Right ventricle myocardium inferior (tissue), 1 donor: ENCODE measurements around the gene HMX1. TPM values are rescaled to one million over a fixed set of nuclear protein-coding genes. Genes with fewer than 3 reads are reported as not detected.

Experiments
- ATAC-seq: fragments of 200-7000 bp; cut with Tn5 transposase; one replicate; pipeline ENCODE4 v1.9.1; 2020; ENCODE audit warnings: mild to moderate bottlenecking, moderate library complexity
- DNase-seq: peaks from one replicate; pipeline ENCODE4 v3.0.0; 2021; ENCODE audit errors: missing footprints
- intact Hi-C: fragments of 100-400 bp; cut with DNase I; formaldehyde crosslinking; loops from one replicate; pipeline ENCODE4 v1.11.0; 2022
- total RNA-seq: library from RNA; stranded (reverse); fragmentation: NEBNext Ultra II Directional; extraction: Animal tissue kit (Norgen Biotek cat#: 25700); gene quantifications from one replicate; pipeline ENCODE4 v1.2.1, GENCODE V29; 2021
- donor health status: DM: no; HTN: yes; CAD: no; lungs with severe emphysema.

The HMX1 gene
- total RNA-seq, 1 donor from 2014 or later = not detected

DNA sequence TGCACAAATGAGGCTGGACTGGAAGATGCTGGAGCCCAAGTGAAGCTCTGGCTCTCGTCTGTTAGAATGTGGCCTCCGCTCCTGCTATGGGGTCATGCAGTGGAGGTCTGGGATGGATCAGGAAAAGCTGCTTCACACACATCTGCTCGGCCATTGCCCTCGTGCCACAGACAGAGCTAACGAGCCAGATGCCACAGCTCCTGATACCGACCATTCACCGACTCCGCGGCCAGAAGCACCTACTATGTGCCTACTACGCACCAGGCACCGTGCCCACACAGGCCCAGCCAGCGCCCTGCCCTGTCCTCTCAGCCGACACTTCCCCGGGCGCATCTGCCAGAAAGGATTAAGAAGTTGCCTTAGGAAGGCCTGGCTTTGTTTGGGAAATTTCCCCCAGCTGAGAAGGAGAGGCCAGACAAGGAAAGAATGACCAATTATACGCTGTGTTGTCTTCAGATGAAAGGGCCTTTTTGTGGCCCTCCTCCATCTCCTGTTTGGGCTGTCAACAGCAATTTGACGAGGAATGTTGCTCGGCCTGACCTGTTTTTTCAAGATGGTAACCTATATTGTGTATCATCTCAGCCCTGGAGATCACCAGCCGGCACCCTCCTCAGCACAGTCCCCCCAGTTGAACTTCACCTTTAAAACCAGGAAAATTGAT lies 34.3 kb downstream of the HMX1 start:
- ATAC-seq = no peak
- intact Hi-C loops = no loop called here
- no peak for DNase-seq

DNA sequence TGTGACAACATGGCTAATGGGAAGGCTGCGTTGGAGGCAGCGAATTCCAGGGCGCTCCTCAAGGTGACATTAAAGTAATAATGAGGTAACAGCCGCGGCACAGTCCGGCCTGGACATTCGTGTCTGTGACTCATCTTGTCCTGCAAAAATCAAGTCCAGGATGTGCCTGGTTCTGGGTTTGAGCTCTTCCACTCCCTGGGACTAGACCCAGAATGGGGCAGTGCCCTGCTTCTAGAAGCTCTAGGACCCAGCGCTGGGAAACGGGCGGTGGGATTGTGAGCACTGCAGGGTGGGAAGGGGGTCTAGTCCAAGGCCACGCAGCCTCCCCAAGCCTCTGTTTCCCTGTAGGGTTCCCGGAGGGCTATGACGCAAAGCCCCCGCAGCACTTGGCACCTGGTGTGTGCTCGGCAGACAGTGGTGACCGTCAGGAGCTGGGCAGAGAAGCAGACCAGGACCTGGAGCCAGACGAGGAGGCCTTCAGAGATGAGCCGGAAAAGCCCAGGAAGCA lies 34.9 kb downstream of the HMX1 start:
- ATAC-seq = no peak
- no peak for DNase-seq
- intact Hi-C loops = no loop called here

DNA sequence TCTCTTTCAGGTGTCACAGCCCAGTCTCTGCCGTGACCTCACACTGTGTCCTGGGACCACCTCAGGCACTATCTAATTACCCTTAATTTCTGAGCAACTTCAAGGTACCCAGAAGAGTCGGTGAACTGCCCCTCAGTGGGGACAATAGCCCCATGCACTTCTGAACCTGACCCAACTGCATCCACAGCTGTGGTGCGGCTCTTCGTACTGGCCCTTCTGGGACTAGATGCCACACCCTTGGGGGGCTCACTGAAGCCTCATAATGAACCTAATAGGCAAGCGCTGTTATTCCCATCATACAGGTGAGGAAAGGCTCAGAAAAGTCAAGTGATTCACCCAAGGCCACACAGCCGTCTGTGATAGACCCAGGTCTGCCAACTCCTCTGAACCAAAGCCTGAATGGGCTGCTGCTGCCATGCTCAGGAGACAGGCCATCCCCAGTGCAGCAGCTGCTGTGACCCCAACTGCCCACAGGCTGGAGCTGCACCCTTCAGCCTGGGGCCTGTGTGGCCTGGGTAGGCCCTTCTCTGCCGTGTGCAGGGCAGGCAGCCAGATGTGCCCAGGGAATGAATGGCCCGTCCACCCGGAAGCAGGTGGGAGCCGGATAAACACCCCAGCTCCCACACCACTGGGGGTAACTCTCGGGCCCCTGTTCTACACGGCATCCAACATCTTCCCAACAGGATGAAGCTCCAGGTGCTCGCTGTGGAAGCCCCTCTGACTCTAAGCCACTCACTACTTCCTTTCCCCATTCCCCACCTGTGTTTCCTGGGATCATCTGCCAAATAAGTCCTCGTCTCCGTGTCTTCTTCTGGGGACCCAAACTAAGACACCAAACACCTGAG lies 35.9 kb downstream of the HMX1 start:
- ATAC-seq (no peak), DNase-seq (no peak)
- intact Hi-C loops = no loop called here

DNA sequence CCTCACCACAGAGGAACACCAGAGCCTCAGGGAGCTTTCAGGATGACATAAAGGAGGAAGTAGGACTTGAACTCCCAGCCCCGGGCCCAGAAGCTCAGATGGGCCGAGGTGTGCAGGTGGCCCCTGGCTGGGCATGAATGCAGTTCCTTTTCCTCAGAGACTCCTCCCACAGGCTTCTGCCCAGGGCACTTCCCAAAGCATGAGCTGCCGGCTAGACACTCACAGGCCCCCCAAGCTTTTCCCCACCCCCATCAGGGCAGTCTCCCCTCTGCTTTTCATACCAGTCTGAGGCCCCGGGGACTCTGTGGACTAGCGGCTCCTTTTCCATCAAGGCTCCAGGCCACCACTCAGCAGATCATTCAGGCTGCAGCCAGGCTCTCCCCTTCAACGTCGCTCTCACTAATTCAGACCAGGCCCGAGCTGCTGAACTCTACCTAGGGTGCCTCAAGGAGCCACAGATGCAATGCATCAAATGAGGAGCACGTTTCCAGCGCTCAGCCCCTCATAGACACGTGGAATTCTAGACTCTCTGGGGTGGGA lies 36.9 kb downstream of the HMX1 start:
- DNase-seq (no peak), ATAC-seq (no peak)
- intact Hi-C loops = no loop called here

DNA sequence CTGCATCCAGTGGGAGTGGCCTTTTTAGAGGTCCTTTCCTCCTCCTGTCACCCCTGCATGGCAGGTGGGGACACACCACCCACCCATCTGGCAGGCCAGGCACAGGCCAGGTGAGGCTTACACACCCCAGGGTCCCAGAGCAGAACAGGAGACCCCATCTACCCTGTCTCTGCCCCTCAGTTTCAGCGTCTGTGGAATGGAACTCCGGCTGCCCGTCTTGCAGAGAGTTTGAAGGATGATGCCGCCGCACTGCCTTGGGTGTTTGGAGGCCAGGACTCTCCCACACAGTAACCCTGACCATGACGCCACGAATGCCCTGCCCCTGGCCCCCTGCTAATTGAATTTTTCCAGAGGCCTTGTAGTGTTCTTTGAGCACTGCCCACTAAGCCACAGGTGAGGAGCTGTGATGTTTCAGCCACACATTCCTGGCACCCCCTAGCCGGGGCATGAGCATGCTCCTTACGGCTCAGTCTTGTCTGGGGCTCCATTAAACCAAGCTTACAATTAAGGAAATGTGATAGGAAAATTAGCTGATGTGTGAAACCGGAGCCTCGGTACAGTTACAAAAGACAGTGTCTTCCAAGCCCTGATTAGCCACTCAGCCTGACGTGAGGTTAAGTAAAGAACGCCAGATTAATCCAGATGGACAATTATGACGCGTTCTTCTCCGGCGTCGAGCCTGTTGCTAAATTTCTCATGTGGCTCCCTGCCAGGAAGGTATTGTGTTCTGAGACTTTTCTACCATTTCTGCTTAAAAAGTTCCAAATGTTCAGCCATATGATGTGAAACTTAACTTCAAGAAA lies 39.3 kb downstream of the HMX1 start:
- DNase-seq (no peak), ATAC-seq (no peak)
- intact Hi-C loops = no loop called here

DNA sequence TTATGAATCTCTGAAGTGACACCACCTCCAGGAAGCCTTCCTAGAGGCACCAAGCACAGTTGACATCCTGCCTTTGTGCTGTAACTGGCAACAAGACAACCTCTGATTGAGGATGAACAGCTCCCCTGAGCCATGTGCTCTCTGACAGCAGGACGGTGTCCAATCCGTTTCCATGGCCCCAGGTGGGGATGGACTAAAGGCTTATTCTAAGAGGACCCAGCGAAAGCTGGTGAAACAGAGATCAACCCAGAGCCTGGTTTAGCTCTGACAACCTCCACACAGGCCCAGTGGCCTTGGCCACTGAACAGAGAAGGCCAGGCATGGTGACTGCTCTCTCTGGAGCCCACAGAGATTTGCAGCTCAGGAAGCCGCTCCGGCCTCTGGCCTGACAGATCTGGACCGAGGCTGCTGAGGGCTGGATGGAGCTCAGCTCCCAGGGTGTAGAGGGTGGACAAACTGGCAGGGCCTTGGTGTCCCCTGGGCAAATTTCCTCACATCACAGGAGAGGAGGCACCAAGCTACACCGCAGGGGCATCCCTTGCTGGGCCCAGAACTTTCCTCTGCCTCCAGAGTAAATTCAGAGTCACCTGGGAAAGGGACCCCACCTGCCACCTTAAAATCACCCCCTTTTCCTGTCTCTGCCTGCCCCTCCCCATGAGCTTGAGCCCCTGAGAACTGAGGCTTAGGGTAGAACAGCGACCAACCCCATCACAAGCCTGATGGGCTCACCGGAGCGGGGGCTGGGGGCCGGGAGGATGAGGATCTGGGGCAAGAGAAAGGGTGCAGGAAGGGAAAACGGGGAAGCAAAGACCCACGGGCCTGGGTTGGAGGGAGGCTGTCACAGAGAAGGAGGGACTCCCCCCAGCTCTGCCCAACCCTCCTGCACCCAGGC lies 40.2 kb downstream of the HMX1 start:
- intact Hi-C loops = no loop called here
- no peak for DNase-seq
- no peak for ATAC-seq

DNA sequence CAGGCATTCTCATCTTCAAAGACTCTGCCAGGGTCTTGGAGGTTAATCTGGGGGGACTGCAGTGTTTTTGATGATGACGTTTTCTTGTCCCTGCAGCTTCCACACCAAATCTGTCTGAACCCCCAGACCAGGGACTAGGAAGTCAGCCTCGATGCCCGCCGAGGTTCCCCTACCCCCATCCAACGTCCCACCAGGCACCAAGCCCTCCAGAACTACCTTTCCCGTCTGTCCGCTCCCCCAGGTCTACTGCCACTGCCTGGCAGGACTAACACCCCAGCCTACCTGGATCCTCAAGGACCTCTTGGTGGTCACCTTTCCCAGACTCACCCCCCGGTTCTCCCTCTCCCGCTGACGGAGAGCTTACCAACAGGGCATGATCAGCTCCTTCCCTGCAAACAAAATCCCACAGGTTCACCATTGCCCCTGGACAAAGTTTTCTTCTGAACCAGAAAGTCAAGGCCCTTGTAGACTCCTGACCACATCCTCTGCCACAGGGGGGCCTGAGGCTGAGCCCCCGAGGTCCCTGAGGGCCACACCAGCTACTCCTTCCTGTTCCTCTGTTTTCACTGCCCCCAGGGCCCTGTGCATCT lies 40.9 kb downstream of the HMX1 start:
- ATAC-seq (no peak), DNase-seq (no peak)
- intact Hi-C loops = no loop called here

DNA sequence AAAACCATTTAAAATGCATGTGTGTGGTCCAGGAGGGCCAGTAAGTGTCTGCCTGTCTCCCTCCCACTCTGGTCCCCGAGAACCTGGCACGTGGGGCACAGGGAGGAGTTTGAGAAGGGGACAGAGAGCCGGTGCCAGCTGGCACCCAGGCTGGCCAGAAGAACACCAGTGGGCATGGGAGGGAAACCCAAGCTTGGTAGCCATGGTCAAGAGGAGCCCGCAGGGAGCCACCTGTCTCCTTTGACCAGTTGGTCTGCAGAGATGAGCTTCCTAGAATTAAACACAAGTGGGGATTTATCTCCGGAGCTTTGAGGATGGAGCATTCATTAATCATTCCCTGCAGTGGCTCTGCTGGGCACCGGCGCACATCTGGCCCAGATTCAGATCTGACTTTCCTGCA lies 41.6 kb downstream of the HMX1 start:
- ATAC-seq = no peak
- DNase-seq = no peak
- intact Hi-C loops = no loop called here

DNA sequence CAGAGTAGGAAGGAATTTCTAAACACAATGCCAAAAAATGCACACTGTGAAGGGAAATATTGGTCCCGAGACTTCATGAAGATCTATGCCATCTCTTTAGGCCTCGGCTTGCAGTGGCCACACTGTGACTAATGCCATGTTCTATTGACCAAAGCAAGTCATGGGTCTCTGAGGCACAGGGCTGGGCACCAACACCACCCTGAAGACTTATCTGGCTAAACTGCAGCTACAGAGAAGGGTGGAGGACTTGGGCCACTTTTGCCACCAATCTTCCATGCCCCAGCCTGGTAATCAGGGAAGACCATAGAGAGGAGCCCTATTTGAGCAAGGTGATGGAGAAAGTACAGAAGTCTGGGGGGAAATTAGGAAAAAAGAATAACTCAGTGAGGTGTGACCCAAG lies 42.1 kb downstream of the HMX1 start:
- ATAC-seq = no peak
- intact Hi-C loops = no loop called here
- DNase-seq = no peak

DNA sequence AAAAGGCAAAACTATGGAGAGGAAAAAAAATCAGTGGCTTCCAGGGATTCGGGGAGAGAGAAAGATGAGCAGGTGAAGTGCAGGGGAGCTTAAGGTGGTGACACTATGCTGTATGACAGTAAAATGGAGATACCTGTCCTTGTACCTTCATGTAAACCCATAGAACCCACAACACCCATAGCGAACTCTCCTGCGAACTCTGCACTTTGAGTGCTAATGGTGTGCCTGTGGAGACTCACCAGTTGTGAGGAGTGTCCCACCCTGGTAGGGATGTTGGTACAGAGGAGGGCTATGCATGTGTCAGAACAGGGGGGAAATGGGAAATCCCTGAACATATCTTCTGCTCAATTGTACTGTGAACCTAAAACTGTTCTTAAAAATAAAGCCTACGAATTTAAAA lies 42.8 kb downstream of the HMX1 start:
- ATAC-seq = no peak
- intact Hi-C loops = no loop called here
- DNase-seq = no peak

DNA sequence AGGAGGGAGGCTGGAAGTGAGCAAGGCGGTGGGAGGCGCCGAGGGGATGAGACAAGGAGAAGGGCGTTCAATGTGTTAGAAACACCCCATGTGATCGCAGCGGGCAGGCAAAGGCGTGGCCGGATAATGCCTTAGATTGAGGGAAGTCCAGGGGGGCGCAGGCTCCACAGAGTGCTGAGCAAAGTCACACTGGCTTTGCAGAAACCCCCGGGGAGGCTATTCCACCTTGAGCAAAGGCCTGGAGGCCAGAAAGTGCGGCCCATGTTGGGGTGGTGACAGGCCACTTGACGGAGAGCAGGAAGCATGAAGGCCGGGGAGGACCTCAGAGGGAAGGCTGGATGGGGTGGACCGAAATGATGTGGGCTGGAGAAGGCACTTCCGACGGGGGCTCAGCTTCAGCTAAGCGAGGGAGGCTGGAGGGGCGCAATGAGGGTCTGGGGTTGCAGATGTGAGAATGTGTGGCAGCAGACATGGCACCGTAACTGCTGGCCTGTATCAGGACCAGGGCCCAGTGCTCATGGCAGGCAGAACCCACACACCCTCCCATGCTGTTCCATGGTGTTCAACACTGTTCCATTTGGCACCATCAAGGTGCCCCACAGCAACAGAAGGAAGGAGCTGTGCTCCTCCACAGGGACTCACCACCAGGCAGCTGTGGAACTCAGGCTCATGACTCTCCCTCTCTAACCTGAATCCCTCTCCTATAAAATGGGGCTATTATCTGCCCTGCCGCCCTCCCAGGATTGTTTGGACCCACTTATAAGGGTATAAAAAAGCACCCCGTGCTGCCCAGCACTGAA lies 50.3 kb downstream of the HMX1 start:
- intact Hi-C loops = no loop called here
- ATAC-seq (no peak), DNase-seq (no peak)

DNA sequence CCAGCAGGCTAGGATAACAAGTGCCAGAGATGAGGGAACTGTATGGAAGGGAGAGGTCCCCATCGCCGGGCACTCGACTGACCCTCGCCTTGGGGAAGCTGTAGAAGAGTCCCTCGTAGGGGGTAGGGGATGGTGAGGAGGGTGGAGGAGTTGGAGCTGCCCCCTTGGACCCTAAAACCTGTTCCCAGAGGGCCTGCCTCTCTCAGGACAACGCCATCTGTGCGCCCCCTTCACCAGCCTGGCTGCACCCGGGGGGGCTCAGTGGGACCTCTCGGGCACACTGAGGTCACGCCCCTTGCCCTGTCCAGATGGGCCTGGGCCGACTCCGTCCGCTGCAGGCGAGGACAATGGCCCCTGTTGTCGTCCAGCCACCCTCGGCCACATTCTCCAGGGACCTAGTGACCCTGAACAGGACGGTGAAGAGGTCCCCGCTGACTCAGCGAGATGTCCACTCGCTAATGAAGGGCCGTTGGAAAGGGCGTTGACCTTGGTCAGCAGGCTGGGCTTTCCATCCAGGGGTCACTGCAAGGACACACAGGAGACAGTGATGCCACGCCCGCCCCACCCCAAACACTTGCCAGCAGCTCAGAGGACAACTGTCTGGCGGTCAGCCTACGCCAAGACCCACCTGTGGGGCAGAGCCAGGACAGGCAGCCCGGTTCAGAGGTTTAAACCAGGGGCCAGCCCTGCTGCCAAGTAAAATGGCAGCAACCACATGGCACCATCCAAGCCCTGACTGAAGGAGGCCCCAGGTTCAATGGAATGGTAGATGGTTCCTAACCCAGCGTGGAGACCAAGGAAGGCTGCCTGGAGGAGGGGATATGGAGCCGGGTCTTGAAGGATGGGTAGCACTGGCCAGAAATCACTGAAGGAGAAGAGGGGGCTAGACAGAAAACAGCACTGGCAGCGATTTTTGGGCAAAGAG lies 51.2 kb downstream of the HMX1 start:
- intact Hi-C loops = no loop called here
- DNase-seq = no peak
- no peak for ATAC-seq

DNA sequence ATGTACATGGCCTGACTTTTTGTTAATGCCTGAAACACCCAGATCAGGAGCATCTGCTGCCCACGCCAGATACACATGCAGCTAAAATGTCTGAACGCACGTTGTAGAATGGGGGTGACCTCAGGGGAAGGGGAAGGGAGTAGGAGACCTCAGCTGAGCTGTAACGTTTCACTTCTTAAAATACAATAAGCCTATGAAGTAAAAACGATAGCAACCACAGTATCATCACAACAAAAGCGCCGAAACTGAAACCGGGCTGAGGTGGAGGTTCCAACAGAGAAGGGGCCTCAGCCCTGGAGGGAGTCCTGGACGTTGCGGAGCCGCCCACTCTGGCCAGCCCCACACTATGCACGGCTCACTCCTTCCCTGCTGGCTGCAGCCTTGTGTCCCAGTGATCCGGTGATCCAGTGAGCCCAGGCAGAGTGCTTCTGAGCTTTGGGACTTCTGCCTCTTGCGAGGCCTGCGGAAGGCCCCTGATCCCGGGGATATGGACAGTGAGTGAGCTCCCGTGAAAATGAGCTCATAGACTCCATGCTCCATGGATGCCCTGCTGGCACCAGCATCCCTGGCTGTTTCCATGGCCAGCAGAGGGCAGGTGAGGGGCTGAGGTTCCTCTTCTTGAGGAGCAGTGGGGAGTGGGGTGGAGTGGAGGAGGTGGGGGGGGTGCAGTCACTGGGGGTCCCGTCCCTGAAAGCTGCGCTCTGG lies 52.0 kb downstream of the HMX1 start:
- ATAC-seq (no peak), DNase-seq (no peak)
- intact Hi-C loops = no loop called here

DNA sequence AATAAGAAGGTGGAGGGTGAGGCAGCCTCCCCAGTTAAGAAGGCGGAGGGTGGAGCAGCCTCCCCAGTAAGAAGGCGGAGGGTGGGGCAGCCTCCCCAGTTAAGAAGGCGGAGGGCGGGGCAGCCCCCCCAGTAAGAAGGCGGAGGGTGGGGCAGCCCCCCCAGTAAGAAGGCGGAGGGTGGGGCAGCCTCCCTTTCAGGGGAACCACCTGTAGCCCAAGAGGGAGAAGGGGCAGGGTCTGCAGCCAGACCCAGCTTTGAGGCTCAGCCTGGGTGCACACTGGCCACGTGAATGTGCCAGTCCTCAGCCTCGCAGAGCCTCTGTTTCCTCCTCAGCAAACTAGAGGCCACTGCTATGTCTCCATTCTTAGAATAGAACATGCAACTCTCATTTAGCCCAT lies 52.6 kb downstream of the HMX1 start:
- ATAC-seq (no peak), DNase-seq (no peak)
- intact Hi-C loops = no loop called here

DNA sequence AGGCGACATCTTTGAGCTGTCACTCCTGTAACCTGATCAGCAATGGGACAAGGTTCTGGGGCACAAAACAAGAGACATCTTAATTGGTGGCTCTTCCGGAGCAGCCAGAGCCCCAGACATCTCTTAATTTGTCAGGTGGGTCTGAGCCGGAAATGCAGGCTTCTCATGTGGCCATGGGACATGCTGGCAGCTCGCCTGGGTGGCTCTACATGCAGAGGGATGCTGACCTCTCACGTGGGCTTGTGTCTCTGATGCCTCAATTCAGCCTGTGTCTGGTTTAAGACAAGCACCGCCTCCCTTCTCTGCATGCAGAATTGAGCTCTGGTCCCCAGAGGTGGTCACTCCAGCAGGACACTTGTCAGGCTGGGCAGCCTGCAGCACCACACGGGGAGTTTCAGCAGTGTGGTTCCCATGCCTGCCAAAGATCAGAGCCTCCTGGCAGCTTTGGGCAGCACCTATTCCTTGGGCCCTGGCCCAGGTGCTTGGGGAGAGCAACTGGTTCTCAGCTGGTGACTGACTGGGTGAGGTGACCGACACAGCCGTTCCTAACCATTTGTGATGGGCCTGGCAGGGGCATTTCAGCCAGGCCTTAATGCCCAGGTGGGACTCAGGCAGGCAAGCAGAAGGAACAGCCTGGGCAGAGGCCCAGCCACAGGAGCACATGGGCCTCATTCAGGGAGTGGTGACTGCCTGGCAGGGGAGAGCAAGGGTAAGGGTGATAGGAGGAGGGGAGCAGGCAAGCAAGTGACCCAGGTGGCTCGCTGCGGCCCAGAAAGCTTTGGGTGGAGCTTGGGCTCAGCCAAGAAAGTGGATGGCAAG lies 53.4 kb downstream of the HMX1 start:
- no peak for ATAC-seq
- peak; percentile 53 for DNase-seq

More for the DNA sequence above, 53.4 kb downstream of the HMX1 start:
- intact Hi-C loops = no loop called here
